Naive thymus-derived CD8-positive, alpha-beta T cell (primary cell): ENCODE data around the gene HOXA1. TPM values are rescaled to one million over a fixed set of nuclear protein-coding genes. Genes with fewer than 3 reads are reported as not detected.

Experiments
- ATAC-seq, 2 donors: fragments of 150-1000 bp; cut with Tn5 transposase in 1 of 2; sonication (Bioruptor Pico), chemical (Tn5 transposase) in 1 of 2; 1 replicate in 1 of 2; 2 replicates in 1 of 2; pipeline ENCODE4 v1.10.0; 2021; ENCODE audit warnings: mild to moderate bottlenecking in 2 of 2, moderate library complexity in 2 of 2
- POLR2A ChIA-PET: fragments of 350-600 bp; sonication (Branson Sonifier 250); formaldehyde crosslinking; loops from one replicate; lab custom pipeline; 2021; ENCODE audit warnings: antibody characterized with exemption; lab: Charles Lee
- DNase-seq, 10 donors: peaks; one replicate each; pipeline versions ENCODE4 v3.0.0 to v3.0.0-alpha.2; 2020 to 2022
- H3K27ac Mint-ChIP-seq, 10 donors: one replicate each; pipeline ENCODE4 v1.8.0; 2020 to 2022; ENCODE audit warnings: mild to moderate bottlenecking in 10 of 10, mixed read lengths in 10 of 10, moderate library complexity in 4 of 10, inconsistent platforms in 1 of 10
- H3K27me3 Mint-ChIP-seq, 5 donors: one replicate each; pipeline ENCODE4 v1.8.0; 2021 to 2022; ENCODE audit warnings: mixed read lengths in 5 of 5
- H3K36me3 Mint-ChIP-seq, 3 donors: one replicate each; pipeline ENCODE4 v1.8.0; 2020 to 2022; ENCODE audit warnings: mixed read lengths in 3 of 3, mild to moderate bottlenecking in 2 of 3, inconsistent platforms in 1 of 3
- H3K4me1 Mint-ChIP-seq, 4 donors: one replicate each; pipeline ENCODE4 v1.8.0; 2021 to 2022; ENCODE audit warnings: mixed read lengths in 4 of 4
- H3K4me3 Mint-ChIP-seq, 10 donors: one replicate each; pipeline ENCODE4 v1.8.0; 2020 to 2022; ENCODE audit warnings: mild to moderate bottlenecking in 10 of 10, mixed read lengths in 10 of 10, moderate library complexity in 6 of 10, inconsistent platforms in 1 of 10
- H3K9me3 Mint-ChIP-seq, 9 donors: one replicate each; pipeline ENCODE4 v1.8.0; 2020 to 2022; ENCODE audit warnings: mixed read lengths in 9 of 9, mild to moderate bottlenecking in 3 of 9, inconsistent platforms in 1 of 9, moderate library complexity in 1 of 9
- polyA plus RNA-seq, 3 donors: library from polyadenylated mRNA; unstranded; fragments of 300-500 nt; fragmentation: Illumina TruSeq; gene quantifications; one replicate each; pipeline ENCODE4 v1.2.3, GENCODE V29; 2021
- total RNA-seq, 8 experiments: library from RNA in 2 of 8; stranded (reverse) in 2 of 8; gene quantifications; one replicate each; pipeline ENCODE4 v1.2.3 and lab custom pipeline; 2021 to 2026

HOXA1 gene
- total and polyA plus RNA-seq, 5 experiments from 2014 or later, result 0.15 to 0.68 (median 0.41) TPM; not detected in 1

GRCh38 chr7:27097686-27098577 is 2.1 kb upstream of the HOXA1 start:
- H3K9me3 Mint-ChIP-seq, result peaks cover 0 to 3% (median 0%) of the 10 kb centered on the region in 9 donors
- H3K4me3 Mint-ChIP-seq, result peak overlapping the region; percentile 79 to 94 (median 92)
- DNase-seq, result no peak
- peaks cover 15 to 20% (median 20%) of the 10 kb centered on the region in 3 donors for H3K36me3 Mint-ChIP-seq
- H3K27me3 Mint-ChIP-seq, result peaks cover 57 to 90% (median 66%) of the 10 kb centered on the region in 5 donors
- peaks cover 21 to 60% (median 43%) of the 10 kb centered on the region in 4 donors for H3K4me1 Mint-ChIP-seq
- ATAC-seq, result no peak
- POLR2A ChIA-PET, result no interaction called here
- H3K27ac Mint-ChIP-seq, result peak overlapping the region in 2 of 10 donors; percentile 29 to 50

- Mint-ChIP-seq H3K4me1 (peaks cover 19 to 57% (median 36%) of the 10 kb centered on the region in 4 donors), H3K27ac (peak overlapping the region in 7 of 10 donors; percentile 26 to 87 (median 71)), H3K9me3 (peaks cover 0 to 3% (median 0%) of the 10 kb centered on the region in 9 donors), H3K4me3 (peak overlapping the region; percentile 79 to 94 (median 92)), H3K27me3 (peaks cover 58 to 90% (median 66%) of the 10 kb centered on the region in 5 donors), H3K36me3 (peaks cover 15 to 20% (median 17%) of the 10 kb centered on the region in 3 donors)
- ATAC-seq, result no peak
- POLR2A ChIA-PET, result interaction anchor here (0.7 to 1.4 kb wide), 2 partner anchors 32 to 33 kb away, joined by 3 read pairs; partner anchors contain the start of gene HOXA4
- no peak for DNase-seq
Observed at GRCh38 chr7:27096768-27097514, 1.1 kb upstream of the HOXA1 start.

DNA sequence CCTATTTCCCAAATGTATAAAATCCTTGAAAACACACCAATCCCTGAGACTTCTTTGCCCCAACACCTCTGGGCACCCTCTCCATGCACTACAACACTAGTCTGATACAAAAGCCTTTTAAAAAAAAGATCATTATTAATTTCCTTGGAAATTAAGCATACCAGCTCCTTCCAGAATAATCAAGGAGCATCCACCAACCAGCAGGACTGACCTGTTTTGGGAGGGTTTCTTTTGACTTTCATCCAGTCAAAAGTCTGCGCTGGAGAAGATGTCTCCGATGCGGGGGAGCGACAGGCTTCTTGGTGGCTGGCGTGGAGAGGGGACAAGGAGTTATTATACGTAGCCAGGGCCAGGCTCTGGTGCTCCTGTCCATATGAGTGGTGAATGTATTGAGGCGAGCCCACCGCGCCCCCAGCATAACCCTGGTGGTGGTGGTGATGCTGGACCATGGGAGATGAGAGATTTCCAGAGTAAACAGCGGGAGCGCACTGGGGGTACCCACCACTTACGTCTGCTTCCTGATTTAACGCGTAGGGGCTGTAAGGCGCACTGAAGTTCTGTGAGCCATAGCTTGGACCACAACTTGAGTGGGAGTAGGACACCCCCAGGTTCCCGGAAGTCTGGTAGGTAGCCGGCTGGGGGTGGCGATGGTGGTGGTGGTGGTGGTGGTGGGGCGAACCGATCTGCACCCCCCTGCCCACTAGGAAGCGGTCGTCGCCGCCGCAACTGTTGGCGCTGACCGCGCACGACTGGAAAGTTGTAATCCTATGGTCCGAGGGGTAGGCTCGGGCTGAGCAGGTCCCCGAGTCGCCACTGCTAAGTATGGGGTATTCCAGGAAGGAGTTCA is 527 bp downstream of the HOXA1 start:
- POLR2A ChIA-PET, result interaction anchor here (1.4 kb wide), 1 partner anchor 35 kb away, joined by 3 read pairs; the partner anchor contains the start of gene HOXA4
- peaks cover 57 to 90% (median 68%) of the 10 kb centered on the region in 5 donors for H3K27me3 Mint-ChIP-seq
- H3K36me3 Mint-ChIP-seq, result peaks cover 4 to 16% (median 13%) of the 10 kb centered on the region in 3 donors
- H3K9me3 Mint-ChIP-seq, result peaks cover 0 to 3% (median 0%) of the 10 kb centered on the region in 9 donors
- DNase-seq (peak in 1 of 10 donors; percentile 5), ATAC-seq (peak in 1 of 2 donors; percentile 24)
- H3K4me1 Mint-ChIP-seq, result peaks cover 19 to 56% (median 33%) of the 10 kb centered on the region in 4 donors
- H3K4me3 Mint-ChIP-seq, result peak overlapping the region; percentile 79 to 94 (median 92)
- peak overlapping the region in 8 of 10 donors; percentile 57 to 84 (median 73) for H3K27ac Mint-ChIP-seq

- Mint-ChIP-seq H3K27ac (peak overlapping the region in 3 of 10 donors; percentile 13 to 72 (median 43)), H3K4me3 (peak overlapping the region; percentile 2 to 94 (median 92))
Observed at GRCh38 chr7:27094304-27095049, 1.3 kb downstream of the HOXA1 start.

GRCh38 chr7:27093184-27093895 is 2.5 kb downstream of the HOXA1 start:
- Mint-ChIP-seq H3K27ac (no peak overlapping the region), H3K4me1 (peaks cover 14 to 43% (median 30%) of the 10 kb centered on the region in 4 donors), H3K27me3 (peaks cover 62 to 90% (median 69%) of the 10 kb centered on the region in 5 donors), H3K36me3 (peaks cover 0 to 8% (median 5%) of the 10 kb centered on the region in 3 donors), H3K9me3 (peaks cover 0 to 8% (median 0%) of the 10 kb centered on the region in 9 donors), H3K4me3 (peak overlapping the region in 1 of 10 donors; percentile 42)
- ATAC-seq (no peak), DNase-seq (no peak)
- POLR2A ChIA-PET, result no interaction called here

More at GRCh38 chr7:27094304-27095049, 1.3 kb downstream of the HOXA1 start:
- peaks cover 61 to 90% (median 69%) of the 10 kb centered on the region in 5 donors for H3K27me3 Mint-ChIP-seq
- no peak for ATAC-seq
- peaks cover 17 to 54% (median 33%) of the 10 kb centered on the region in 4 donors for H3K4me1 Mint-ChIP-seq
- peaks cover 0 to 3% (median 0%) of the 10 kb centered on the region in 9 donors for H3K9me3 Mint-ChIP-seq
- POLR2A ChIA-PET, result no interaction called here
- DNase-seq, result no peak
- peaks cover 0 to 12% (median 9%) of the 10 kb centered on the region in 3 donors for H3K36me3 Mint-ChIP-seq

DNA sequence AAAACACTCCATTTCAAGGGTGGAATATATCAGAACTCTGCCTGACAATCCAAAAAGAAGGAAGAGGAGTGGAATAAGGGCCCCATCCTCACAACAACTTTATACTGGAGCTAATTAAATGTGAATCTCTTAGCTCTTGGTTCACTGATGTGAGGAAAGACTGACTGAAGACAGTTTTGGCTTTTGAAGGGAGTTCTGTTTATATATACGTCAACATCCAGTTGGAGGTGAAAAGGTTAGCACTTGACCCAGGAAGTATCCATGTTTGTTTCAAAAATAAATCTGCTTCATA is 3.0 kb downstream of the HOXA1 start:
- peaks cover 60 to 87% (median 69%) of the 10 kb centered on the region in 5 donors for H3K27me3 Mint-ChIP-seq
- H3K4me3 Mint-ChIP-seq, result no peak overlapping the region
- H3K9me3 Mint-ChIP-seq, result peaks cover 0 to 8% (median 0%) of the 10 kb centered on the region in 9 donors
- H3K27ac Mint-ChIP-seq, result no peak overlapping the region
- peaks cover 0 to 8% (median 5%) of the 10 kb centered on the region in 3 donors for H3K36me3 Mint-ChIP-seq
- DNase-seq, result no peak
- peaks cover 13 to 41% (median 29%) of the 10 kb centered on the region in 4 donors for H3K4me1 Mint-ChIP-seq
- POLR2A ChIA-PET, result no interaction called here
- no peak for ATAC-seq

DNA sequence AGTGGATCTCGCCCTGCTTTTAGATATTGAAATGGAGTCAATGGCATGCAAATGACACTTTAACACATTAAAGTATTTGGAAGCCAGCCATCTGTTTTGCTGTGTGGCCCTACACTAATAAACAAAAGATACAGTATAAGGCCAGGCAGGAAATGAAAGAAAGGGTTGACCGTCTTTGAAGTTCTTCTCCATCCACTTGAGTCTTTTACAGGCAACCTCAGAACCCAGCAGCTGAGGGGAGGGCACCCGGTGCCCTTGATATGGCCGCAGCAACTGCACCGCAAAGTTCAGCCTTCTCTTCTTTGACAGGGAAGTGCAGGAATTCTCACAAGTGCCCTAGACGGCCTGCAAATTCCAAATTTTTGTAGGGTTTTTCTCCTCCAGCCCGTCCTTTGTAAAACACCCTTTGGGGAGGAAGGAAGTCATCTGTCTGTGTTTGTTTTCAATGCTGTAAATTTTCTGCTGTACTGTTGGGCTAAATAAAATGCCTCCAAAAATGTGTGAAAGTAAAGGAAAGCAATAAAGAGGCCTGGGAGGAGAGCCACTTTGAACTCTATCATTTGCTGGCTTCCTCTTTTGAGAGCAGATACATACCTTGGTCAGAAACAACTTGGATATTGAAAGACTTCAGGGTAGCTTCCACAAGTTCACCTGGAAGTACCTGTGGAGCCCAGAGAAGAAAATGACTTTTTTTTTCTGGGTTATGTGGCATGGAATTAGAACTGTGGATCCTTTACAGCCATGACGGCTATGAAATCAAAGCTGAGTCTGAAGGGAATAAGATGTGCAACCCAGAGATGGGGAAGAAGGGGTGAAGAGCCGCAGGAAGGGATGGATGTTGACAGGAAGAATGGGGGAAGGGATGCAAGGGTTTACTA is 3.6 kb downstream of the HOXA1 start:
- Mint-ChIP-seq H3K27me3 (peaks cover 61 to 87% (median 73%) of the 10 kb centered on the region in 5 donors), H3K4me1 (peaks cover 9 to 40% (median 27%) of the 10 kb centered on the region in 4 donors), H3K4me3 (no peak overlapping the region), H3K36me3 (peaks cover 0 to 8% (median 5%) of the 10 kb centered on the region in 3 donors), H3K27ac (no peak overlapping the region), H3K9me3 (peaks cover 0 to 8% (median 2%) of the 10 kb centered on the region in 9 donors)
- POLR2A ChIA-PET, result no interaction called here
- ATAC-seq, result no peak
- DNase-seq, result no peak

DNA sequence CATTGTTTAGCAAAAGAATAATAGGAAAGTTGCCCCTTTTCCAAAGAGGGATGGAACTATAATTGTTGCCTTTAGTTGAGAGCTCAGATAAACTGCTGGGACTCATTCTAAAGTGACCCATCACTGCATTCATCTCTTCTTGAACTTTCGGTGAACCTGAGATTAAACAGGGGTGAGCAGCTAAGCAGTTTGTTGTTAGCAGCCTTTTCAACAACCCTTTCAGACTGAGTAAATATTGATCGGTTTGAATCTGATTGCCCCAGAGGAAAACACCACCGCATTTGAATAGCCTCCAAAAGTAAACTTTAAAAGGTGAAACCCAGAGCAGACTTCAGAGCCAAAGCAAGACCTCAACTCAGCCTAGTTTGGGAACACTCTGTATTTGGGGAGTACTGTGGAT is 4.7 kb downstream of the HOXA1 start:
- no peak for DNase-seq
- peaks cover 0 to 8% (median 2%) of the 10 kb centered on the region in 9 donors for H3K9me3 Mint-ChIP-seq
- H3K4me3 Mint-ChIP-seq, result no peak overlapping the region
- no peak overlapping the region for H3K27ac Mint-ChIP-seq
- no peak for ATAC-seq
- POLR2A ChIA-PET, result no interaction called here
- peaks cover 61 to 88% (median 74%) of the 10 kb centered on the region in 5 donors for H3K27me3 Mint-ChIP-seq
- H3K4me1 Mint-ChIP-seq, result peaks cover 7 to 31% (median 22%) of the 10 kb centered on the region in 4 donors
- peaks cover 0 to 8% (median 5%) of the 10 kb centered on the region in 3 donors for H3K36me3 Mint-ChIP-seq

GRCh38 chr7:27088002-27088922 is 7.5 kb downstream of the HOXA1 start:
- Mint-ChIP-seq H3K36me3 (peaks cover 3 to 8% (median 3%) of the 10 kb centered on the region in 3 donors), H3K4me1 (peaks cover 2 to 19% (median 10%) of the 10 kb centered on the region in 4 donors), H3K27me3 (peaks cover 50 to 70% (median 62%) of the 10 kb centered on the region in 5 donors), H3K4me3 (peak overlapping the region in 7 of 10 donors; percentile 10 to 69 (median 37)), H3K27ac (no peak overlapping the region), H3K9me3 (peaks cover 0 to 8% (median 2%) of the 10 kb centered on the region in 9 donors)
- POLR2A ChIA-PET, result interaction anchor here (0.6 kb wide), 1 partner anchor 222 kb away, joined by 4 read pairs; no protein-coding TSS in a partner anchor
- no peak for ATAC-seq
- no peak for DNase-seq
